T1000 (cell line): ENCODE measurements around the gene ZNF789.
A peak's percentile ranks its signal among the peaks of the same experiment; 100 is the strongest.
"Not testable (repeated sequence)": the region's sequence is repeated elsewhere in the genome, so short reads cannot be mapped to it uniquely, and the experiment has no call there.

ENCODE experiments used
- DNase-seq: peaks from one replicate; lab custom pipeline; 2025; ENCODE audit warnings: mixed read lengths; lab: John Stamatoyannopoulos, UW

The ZNF789 gene

GRCh38 chr7:99472561-99473314 is at the start of gene ZNF789:
Gene ZNF789 (plus strand): TSS chr7:99472890. CDS start chr7:99476457, 3,567 bp downstream.
- peak; percentile 83 for DNase-seq

GRCh38 chr7:99424932-99425730 is 47.6 kb upstream of the ZNF789 start:
- no peak for DNase-seq

DNA sequence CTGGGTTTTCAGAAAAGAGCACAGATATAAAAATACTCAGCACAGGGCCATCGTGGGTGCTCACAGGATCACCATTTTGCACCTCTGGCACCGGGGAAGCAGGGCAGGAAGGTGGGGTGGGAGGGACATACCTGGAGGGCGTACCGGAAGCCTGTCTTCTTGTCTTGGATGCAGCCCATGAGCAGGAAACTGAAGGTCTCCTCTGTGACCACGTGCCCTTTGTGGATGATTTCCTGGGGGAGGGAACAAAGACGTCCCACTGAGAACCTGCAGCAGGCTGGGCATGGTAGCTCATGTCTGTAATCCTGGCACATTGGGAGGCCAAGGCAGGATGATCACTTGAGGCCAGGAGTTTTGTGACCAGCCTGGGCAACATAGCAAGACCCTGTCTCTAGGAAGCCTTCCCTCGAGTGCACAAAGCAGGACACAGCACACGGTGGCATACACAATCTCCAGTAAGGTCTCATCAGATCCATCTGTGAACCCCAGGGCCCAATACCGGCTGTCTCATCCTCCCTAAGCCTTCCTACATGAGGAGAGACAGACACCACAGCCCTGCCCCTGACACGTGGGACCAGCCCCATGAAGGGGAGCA is 43.6 kb upstream of the ZNF789 start:
- DNase-seq, result no peak

GRCh38 chr7:99429756-99430155 is 42.9 kb upstream of the ZNF789 start:
- no peak for DNase-seq

DNA sequence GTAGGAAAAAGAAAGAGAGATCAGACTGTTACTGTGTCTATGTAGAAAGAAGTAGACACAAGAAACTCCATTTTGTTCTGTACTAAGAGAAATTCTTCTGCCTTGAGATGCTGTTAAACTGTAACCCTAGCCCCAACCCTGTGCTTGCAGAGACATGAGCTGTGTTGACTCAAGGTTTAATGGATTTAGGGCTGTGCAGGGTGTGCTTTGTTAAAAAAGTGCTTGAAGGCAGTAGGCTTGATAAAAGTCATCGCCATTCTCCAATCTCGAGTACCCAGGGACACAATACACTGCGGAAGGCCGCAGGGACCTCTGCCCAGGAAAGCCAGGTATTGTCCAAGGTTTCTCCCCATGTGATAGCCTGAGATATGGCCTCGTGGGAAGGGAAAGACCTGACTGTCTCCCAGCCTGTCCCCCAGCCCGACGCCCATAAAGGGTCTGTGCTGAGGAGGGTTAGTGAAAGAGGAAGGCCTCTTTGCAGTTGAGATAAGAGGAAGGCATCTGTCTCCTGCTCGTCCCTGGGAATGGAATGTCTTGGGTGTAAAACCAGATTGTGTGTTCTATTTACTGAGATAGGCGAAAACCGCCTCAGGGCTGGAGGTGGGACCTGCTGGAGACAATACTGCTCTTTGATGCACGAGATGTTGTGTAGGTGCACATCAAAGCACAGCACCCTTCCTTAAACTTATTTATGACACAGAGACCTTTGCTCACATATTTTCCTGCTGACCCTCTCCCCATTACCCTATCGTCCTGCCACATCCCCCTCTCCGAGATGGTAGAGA is 40.7 kb upstream of the ZNF789 start:
- not testable (repeated sequence) for DNase-seq

DNA sequence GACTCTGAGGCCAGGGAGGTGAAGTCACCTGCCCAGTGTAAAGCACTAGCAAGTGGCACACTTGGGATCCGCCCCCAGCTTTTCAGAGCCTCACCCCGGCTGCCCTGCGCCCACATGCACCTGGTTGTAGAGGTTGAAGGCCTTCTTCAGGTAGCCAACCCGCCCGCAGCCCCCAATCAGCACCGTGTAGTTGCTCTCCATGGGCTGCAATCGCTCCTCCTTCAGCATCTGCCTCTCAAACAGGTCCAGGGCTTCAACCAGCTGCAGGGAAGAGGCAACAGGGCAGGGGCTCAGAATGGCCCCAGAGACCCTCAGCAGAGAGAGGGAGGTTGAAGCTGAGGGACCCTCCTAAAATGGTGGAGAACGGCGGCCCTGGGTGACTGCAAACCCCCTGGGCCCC is 39.5 kb upstream of the ZNF789 start:
- no peak for DNase-seq

DNA sequence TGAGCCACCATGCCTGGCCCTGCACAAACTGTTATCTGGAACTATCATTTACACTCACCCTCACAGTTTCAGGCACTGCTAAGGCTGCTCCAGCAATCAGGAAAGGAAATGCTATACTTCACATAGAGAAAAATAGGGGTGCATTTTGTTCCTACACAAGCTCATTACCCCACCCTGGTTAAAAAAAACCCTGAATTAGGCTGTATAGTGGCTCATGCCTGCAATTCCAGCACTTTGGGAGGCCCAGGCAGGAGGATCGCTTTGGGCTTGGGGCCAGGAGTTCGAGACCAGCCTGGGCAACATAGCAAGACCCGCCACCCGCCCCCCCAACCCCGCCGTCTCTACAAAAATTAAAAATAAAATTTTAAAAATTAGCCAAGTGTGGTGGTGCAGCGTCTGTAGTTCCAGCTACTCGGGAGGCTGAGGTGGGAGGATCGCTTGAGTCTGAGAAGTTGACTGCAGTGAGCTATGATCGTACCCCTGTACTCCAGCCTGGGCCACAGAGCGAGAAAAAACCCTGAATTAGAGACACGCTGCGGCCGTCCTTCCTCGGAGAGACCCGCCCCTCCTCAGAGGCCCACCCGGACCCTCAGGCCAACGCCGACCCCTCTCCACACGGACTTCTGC is 34.6 kb upstream of the ZNF789 start:
- no peak for DNase-seq

- peak; percentile 87 for DNase-seq
Observed at GRCh38 chr7:99438573-99439480, 33.9 kb upstream of the ZNF789 start, which contains the start of the genes CPSF4 and PTCD1. Gene CPSF4 (plus strand): TSS chr7:99438943. CDS start chr7:99439083, 140 bp downstream. Gene PTCD1 (minus strand): TSS chr7:99438798. CDS start chr7:99435242, 3,556 bp downstream.

- no peak for DNase-seq
Observed at GRCh38 chr7:99440195-99440594, 32.5 kb upstream of the ZNF789 start.

DNA sequence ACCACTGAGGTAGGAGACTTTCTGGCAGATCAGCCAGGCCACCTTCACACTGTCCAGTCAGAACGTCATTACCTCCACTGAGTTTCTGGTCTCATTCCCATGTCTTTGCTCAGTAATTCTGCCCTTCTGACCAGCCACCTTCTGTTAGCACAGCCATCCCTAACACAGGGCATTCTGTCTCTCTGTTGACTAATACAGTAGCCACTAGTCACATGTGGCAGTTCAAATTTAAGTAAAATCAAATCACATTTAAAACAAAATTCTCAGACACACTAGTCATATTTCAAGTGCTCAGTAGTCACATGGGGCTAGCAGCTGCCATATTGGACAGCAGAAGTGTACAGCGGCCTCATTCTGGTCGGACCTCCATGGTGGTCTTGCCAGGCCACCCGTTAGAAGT is 26.6 kb upstream of the ZNF789 start:
- no peak for DNase-seq

- DNase-seq, result no peak
Observed at GRCh38 chr7:99447943-99448342, 24.7 kb upstream of the ZNF789 start.

- no peak for DNase-seq
Observed at GRCh38 chr7:99448855-99449254, 23.8 kb upstream of the ZNF789 start.

GRCh38 chr7:99449326-99449725 is 23.4 kb upstream of the ZNF789 start:
- no peak for DNase-seq

DNA sequence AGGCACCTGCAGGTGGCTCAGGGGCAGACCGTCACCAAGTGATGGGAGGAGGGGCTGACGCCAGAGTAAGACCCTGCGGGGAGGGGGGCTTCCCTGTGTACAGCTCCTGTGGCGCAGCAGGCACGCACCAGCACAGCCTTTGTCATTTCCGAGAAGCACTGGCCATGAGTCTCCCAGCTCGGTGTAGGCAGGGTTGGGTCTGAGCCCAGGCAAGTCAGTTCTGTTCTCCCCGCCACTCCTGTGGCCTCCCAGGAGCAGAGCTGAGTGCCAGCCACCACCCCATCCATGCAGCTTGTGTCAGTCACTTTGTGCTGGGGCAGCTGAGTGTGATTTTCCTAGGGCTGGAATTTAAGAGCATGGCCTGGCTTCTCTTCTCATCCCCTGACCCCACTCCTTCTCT is 20.8 kb upstream of the ZNF789 start:
- DNase-seq, result no peak

DNA sequence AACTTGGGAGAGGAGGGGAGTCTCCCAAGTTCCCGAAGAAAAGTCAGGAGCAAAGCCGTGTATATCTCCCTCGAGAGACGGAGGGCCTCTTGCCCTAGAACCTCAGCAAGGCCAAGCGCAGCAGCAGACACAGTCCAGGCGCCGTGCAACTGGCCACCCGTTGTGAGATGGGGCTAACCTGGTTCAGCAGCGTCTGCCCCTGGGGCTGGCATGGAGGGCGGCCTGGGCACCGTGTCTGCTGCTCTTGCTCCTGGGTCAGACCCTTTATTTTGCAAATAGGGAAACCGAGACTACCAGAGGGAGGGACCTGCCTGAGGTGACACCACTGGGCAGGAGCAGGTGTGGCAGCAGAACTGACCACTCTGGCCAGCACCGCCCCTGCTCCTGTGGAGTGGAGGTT is 20.1 kb upstream of the ZNF789 start:
- no peak for DNase-seq

- DNase-seq, result no peak
Observed at GRCh38 chr7:99453105-99453504, 19.6 kb upstream of the ZNF789 start.

DNA sequence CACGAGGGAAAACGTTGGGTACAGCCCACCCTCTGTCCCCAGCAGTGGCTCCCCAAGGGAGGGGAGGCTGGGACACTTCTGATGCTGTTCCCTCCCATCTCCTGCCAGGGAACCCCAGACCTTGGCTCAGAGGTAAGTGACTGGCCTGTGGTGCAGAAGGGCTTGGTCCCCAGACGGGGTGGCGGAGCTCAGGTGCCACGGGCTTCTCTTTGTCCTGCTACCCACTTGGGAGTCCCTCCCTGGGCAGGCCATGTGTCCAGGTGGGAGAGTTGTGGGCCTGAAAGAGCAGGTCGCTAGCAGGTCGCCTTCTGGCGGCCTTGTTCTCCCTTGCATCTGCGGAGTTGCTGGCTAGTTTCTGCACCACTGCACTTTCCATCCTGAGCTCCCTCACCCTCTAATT is 16.8 kb upstream of the ZNF789 start:
- DNase-seq, result no peak

GRCh38 chr7:99456288-99456687 is 16.4 kb upstream of the ZNF789 start:
- DNase-seq, result no peak

GRCh38 chr7:99457050-99457649 is 15.5 kb upstream of the ZNF789 start:
- DNase-seq, result no peak
